ENCODE results near the gene ACY1.

ACY1 gene

DNA sequence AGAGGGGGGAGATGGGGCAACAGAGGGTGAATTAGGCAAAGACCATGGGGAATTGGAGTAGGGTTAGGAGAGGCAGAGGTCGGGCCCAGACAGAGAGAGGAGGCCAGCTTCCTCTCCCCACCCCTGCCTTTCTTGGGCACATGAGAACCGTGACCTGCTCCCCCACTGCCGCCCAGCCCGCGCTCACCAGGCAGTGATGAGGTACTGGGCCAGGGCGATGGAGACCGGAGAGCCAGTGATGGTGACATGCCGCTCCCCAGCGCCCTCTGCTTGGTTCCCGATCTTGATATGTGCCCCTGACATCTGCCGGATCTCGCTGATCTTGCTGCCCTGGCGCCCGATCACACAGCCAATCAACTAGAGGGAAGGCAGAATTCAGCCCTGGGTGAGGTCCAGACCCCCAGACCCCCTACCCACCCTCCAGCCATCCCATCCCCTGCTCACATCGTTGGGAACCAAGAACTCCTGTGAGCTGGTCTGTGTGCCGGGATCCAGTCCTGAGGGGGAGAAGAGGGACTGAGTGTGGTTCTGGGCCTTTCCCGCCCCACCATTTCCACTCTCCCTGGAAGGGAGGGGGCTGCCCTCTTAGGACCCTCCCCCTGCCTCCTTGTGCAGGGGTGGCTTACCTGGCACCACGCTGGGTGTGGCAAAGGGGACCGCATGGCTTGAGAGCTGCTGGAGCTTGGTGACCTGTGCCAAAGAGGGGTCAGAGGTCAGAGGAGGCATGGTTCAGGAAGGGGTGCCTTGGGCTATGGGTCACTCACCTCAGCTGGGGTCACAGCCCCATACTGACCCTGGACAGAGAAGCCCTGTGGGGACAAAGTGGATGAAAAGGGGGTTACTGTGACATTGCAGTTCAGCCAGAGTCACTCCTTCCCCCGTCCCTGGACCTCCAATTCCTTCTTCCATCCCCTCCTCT is 24.5 kb upstream of the ACY1 start:
- Histone ChIP-seq H3K36me3 (ENCODE audit: insufficient read depth, low read length) (no peaks in the 10 kb centered on the region), H3K9me3 (ENCODE audit: low read depth, low read length) (no peaks in the 10 kb centered on the region), H3K9ac (ENCODE audit: insufficient read length) (no peak overlapping the region), H3K27ac (no peak overlapping the region), H3K4me3 (no peak overlapping the region)
- DNase-seq (ENCODE audit: low read depth, low spot score), result no peak
- TF ChIP-seq EZH2 (IDR thresholded peaks at IDR 0.05), result no peak
- TF ChIP-seq FOXP2 (optimal IDR thresholded peaks at IDR 0.05; ENCODE audit: control extremely low read depth, extremely low read length, insufficient read depth), result no peak
- TF ChIP-seq POLR2AphosphoS5 (IDR thresholded peaks at IDR 0.05; ENCODE audit: borderline replicate concordance, low read depth, low read length), result no peak

DNA sequence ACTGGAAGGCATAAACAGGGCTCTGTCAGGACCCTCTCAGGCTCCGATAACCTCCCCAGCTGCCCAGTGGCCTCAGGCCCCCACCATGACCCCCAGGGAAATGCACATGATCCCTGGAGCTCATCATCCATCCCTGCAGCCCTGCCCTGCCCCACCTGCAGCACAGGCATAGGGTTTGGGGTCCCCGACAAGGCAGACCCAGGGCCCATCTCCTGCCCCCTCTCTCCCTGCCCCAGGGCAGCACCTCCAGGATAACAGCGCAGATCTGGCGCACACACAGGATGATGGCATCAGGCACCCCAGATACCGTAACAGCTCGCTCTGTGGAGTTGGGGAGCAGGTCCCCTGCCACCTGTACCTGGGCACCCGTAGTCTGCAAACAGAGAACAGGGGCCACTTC is 23.7 kb upstream of the ACY1 start:
- H3K4me3 ChIP-seq, result no peak overlapping the region
- no peak overlapping the region for H3K27ac ChIP-seq
- no peaks in the 10 kb centered on the region for H3K9me3 ChIP-seq (ENCODE audit: low read depth, low read length)
- no peaks in the 10 kb centered on the region for H3K36me3 ChIP-seq (ENCODE audit: insufficient read depth, low read length)
- H3K9ac ChIP-seq (ENCODE audit: insufficient read length), result no peak overlapping the region
- DNase-seq (ENCODE audit: low read depth, low spot score), result no peak
- no peak for TF ChIP-seq EZH2 (IDR thresholded peaks at IDR 0.05)

DNA sequence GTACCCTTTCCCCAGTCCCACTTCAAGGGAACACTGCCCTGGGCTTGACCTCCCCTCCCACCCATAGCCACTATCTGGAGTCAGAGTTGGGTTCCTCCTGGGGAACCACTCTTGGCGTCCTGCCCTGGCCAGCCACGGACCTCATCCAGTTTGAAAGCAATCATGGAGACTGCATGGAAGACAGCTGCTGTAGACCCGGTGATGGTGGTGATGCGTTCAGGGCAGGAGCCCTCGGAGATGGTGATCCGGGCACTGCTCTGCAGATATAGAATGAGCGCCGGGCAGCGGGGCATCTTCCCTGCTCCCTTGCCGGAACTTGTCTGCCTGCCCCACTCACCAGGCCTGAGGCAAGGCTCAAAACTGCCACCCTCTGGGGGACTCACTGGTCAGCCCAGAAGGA is 22.9 kb upstream of the ACY1 start:
- TF ChIP-seq FOXP2 (optimal IDR thresholded peaks at IDR 0.05; ENCODE audit: control extremely low read depth, extremely low read length, insufficient read depth), result no peak
- no peak for TF ChIP-seq EZH2 (IDR thresholded peaks at IDR 0.05)
- TF ChIP-seq POLR2AphosphoS5 (IDR thresholded peaks at IDR 0.05; ENCODE audit: borderline replicate concordance, low read depth, low read length), result no peak
- Histone ChIP-seq H3K4me3 (no peak overlapping the region), H3K9ac (ENCODE audit: insufficient read length) (no peak overlapping the region), H3K36me3 (ENCODE audit: insufficient read depth, low read length) (no peaks in the 10 kb centered on the region), H3K9me3 (ENCODE audit: low read depth, low read length) (no peaks in the 10 kb centered on the region), H3K27ac (no peak overlapping the region)
- DNase-seq (ENCODE audit: low read depth, low spot score), result no peak

DNA sequence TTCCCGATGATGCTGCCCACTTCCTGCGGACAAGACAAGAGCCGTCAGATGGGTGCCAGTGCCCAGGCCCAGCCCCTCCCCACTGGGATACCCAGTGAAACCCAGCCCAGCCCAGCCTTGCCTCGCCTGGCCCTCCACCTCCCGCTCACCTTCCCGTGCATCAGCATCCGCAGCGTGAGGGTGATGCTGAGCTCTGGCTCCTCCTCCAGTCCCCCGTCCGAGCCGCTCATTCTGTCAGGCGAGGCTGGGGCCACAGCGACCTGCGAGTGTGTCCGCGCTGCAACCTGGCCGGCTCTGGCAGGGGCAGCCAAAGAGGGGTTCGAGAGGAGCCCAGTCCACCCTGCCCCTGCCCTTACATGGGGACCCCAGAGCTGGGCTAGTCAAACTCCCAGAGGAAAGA is 22.3 kb upstream of the ACY1 start:
- no peak overlapping the region for H3K27ac ChIP-seq
- no peaks in the 10 kb centered on the region for H3K9me3 ChIP-seq (ENCODE audit: low read depth, low read length)
- no peak overlapping the region for H3K4me3 ChIP-seq
- H3K9ac ChIP-seq (ENCODE audit: insufficient read length), result no peak overlapping the region
- TF ChIP-seq FOXP2 (optimal IDR thresholded peaks at IDR 0.05; ENCODE audit: control extremely low read depth, extremely low read length, insufficient read depth) (no peak), EZH2 (IDR thresholded peaks at IDR 0.05) (no peak), POLR2AphosphoS5 (IDR thresholded peaks at IDR 0.05; ENCODE audit: borderline replicate concordance, low read depth, low read length) (no peak)
- DNase-seq (ENCODE audit: low read depth, low spot score), result no peak
- no peaks in the 10 kb centered on the region for H3K36me3 ChIP-seq (ENCODE audit: insufficient read depth, low read length)

DNA sequence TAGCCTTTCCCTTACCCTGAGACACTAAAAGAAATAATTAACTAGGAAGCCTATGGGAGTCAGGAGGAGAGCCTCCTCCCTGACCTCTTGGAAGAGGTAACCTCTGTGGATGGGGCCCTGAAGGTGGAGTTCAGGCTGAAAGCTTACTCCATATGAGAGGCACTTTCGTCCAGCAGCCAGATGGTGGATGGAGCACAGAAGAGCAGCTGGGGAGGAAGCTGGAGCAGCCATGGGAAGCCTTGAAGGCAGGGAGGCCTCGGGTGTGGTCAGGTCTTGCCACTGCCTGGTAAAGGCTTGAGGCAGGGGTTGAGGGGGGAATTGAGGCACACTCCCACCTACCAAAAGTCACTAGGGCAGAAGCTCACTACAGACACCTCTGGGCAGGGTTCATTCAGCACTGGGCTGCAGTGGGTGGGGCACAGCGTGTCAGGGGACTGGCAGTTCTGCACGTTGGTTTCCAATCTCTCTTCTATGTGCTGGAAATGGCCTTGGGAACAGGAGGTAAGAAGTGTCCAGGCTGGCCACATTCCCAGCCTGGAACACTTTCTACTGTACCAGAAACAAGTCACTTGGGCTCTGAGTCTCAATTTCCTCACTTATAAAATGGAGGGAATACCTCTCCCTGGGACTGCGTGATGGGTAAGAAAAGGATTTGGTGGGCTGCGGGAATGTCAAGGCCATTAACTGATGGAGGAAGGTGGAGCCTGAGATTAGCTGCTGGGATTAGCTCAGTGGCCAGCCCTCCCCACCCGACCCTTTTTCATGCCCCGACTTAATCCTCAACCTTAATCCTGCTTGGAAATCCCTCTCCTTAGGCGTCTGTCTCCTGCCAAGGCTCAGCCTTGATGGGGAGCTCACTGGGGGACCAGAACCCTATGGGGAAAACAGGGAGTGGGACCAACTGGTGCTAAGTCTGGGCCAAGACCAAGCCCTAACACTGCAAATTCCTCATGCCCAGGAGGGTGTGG is 21.4 kb upstream of the ACY1 start:
- Histone ChIP-seq H3K27ac (no peak overlapping the region), H3K36me3 (ENCODE audit: insufficient read depth, low read length) (no peaks in the 10 kb centered on the region), H3K9me3 (ENCODE audit: low read depth, low read length) (no peaks in the 10 kb centered on the region), H3K9ac (ENCODE audit: insufficient read length) (no peak overlapping the region), H3K4me3 (no peak overlapping the region)
- TF ChIP-seq EZH2 (IDR thresholded peaks at IDR 0.05) (no peak), FOXP2 (optimal IDR thresholded peaks at IDR 0.05; ENCODE audit: control extremely low read depth, extremely low read length, insufficient read depth) (no peak), POLR2AphosphoS5 (IDR thresholded peaks at IDR 0.05; ENCODE audit: borderline replicate concordance, low read depth, low read length) (no peak)
- DNase-seq (ENCODE audit: low read depth, low spot score), result no peak

DNA sequence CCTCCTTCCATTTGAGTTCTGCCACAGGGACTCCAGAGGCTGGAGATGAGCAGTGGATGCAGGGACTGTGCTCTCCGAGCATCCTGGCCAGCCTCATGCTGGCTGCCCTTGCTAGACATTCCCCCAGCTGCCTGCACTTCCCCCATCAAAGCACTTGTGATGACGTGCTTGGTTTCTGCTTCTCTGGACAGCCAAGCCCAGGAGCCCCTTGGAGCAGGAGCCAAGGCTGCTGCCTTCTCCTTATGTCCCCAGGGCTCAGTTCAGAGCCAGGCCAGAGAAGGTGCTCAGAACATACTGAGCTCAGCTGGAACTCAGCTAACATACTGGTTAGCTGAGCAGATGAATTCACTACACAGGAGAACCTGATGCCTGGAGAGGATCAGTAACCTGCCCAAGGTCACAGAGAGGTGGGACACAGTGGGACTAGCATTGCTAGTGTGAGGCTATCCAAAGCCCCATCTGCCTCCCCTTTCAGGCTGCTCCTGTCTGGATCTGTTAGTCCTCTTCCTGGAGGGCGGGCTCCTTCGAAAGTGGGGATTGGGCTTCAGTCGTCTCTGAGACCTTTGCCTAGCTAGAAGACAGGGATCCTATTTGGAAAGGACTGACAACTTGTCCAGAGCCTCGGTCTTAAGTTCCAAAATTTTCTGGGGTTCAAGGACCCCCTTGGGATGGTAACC is 20.3 kb upstream of the ACY1 start:
- H3K9ac ChIP-seq (ENCODE audit: insufficient read length), result no peak overlapping the region

DNA sequence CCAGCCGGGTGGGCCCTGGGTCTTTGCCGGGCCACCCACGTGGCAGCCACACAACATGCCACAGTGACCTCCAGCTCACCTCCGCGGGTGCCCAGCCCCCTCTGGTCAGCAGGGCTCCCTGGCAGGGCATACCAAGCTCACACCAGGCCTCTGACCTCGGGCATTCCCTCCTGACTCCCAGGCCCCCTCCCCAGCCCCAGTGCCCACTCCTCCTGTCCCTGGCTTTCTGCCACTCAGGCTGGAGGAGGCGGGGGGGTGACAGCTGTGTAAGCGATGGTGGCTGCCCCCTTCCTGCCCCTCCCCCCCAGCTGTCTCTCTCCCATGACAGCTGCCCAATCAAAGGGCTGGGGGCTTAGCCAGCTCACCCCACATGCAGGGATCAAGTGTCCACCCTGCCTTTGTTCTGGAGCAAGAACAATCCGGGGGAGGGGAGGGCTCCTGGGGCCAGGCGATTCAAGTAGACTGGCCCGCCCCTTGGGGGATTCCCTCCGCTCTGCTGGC is 19.3 kb upstream of the ACY1 start:
- no peaks in the 10 kb centered on the region for H3K36me3 ChIP-seq (ENCODE audit: insufficient read depth, low read length)

More for the DNA sequence above, 20.3 kb upstream of the ACY1 start:
- no peak overlapping the region for H3K4me3 ChIP-seq
- no peak for DNase-seq (ENCODE audit: low read depth, low spot score)
- H3K27ac ChIP-seq, result no peak overlapping the region
- TF ChIP-seq FOXP2 (optimal IDR thresholded peaks at IDR 0.05; ENCODE audit: control extremely low read depth, extremely low read length, insufficient read depth) (no peak), EZH2 (IDR thresholded peaks at IDR 0.05) (no peak), POLR2AphosphoS5 (IDR thresholded peaks at IDR 0.05; ENCODE audit: borderline replicate concordance, low read depth, low read length) (no peak)
- no peaks in the 10 kb centered on the region for H3K9me3 ChIP-seq (ENCODE audit: low read depth, low read length)
- H3K36me3 ChIP-seq (ENCODE audit: insufficient read depth, low read length), result no peaks in the 10 kb centered on the region

More for the DNA sequence above, 19.3 kb upstream of the ACY1 start:
- Histone ChIP-seq H3K9ac (ENCODE audit: insufficient read length) (no peak overlapping the region), H3K27ac (no peak overlapping the region), H3K4me3 (no peak overlapping the region), H3K9me3 (ENCODE audit: low read depth, low read length) (no peaks in the 10 kb centered on the region)
- no peak for TF ChIP-seq FOXP2 (optimal IDR thresholded peaks at IDR 0.05; ENCODE audit: control extremely low read depth, extremely low read length, insufficient read depth)
- no peak for TF ChIP-seq POLR2AphosphoS5 (IDR thresholded peaks at IDR 0.05; ENCODE audit: borderline replicate concordance, low read depth, low read length)
- TF ChIP-seq EZH2 (IDR thresholded peaks at IDR 0.05), result no peak
- DNase-seq (ENCODE audit: low read depth, low spot score), result no peak

All from SK-N-MC (cell line).